ENCODE data around the gene RAB3B. TPM values are rescaled to one million over a fixed set of nuclear protein-coding genes. Genes with fewer than 3 reads are reported as not detected.
A peak's percentile ranks its signal among the peaks of the same experiment; 100 is the strongest.

The RAB3B gene
- total and polyA plus RNA-seq, 9 of the 15 experiments (the other 6 are each of a cell fraction or from before 2014, with no cell fraction given): 0.07 to 0.47 (median 0.27) TPM

GRCh38 chr1:52032785-52033131 lies 42.3 kb upstream of the RAB3B start (continued):
- TF ChIP-seq MLX (CRISPR knock-in tag; conservative IDR thresholded peaks at IDR 0.05) (no peak), ZFPM2 (CRISPR knock-in tag; IDR thresholded peaks at IDR 0.05) (no peak), CEBPZ (IDR thresholded peaks at IDR 0.05; ENCODE audit: borderline replicate concordance, low read depth, low read length) (no peak), ILF3 (IDR thresholded peaks at IDR 0.05; ENCODE audit: borderline replicate concordance) (no peak), HNRNPLL (IDR thresholded peaks at IDR 0.05; ENCODE audit: low read depth, low read length, poor library complexity, severe bottlenecking) (peak; percentile 6), SP1 (CRISPR knock-in tag; IDR thresholded peaks at IDR 0.05) (no peak), HNRNPH1 (optimal IDR thresholded peaks at IDR 0.05; ENCODE audit: low read depth, low read length) (no peak), PHTF2 (CRISPR knock-in tag; IDR thresholded peaks at IDR 0.05) (no peak), EWSR1 (IDR thresholded peaks at IDR 0.05; ENCODE audit: borderline replicate concordance, low read depth, partially characterized antibody) (no peak), PATZ1 (CRISPR knock-in tag; IDR thresholded peaks at IDR 0.05; ENCODE audit: borderline replicate concordance) (no peak), SIN3A (IDR thresholded peaks at IDR 0.05; ENCODE audit: borderline replicate concordance in 2 of 2, control insufficient read depth in 1 of 2, low read depth in 2 of 2, low read length in 2 of 2) (0 out of 4 replicates have a peak, but pooled peaks of 1 of the 2 experiments have one; percentile 4), MAX (CRISPR knock-in tag; IDR thresholded peaks at IDR 0.05) (no peak), PYGO2 (tag; IDR thresholded peaks at IDR 0.05) (no peak), STAT6 (CRISPR knock-in tag; IDR thresholded peaks at IDR 0.05) (no peak), MLLT1 (IDR thresholded peaks at IDR 0.05) (peak in 1 of 2 experiments; percentile 59; a peak in 1 of 4 replicates), ZNF79 (CRISPR knock-in tag; IDR thresholded peaks at IDR 0.05; ENCODE audit: low read depth) (no peak)
